HL-60 (cell line): ENCODE results near the gene TMTC2.

Experiments used
- DNase-seq, 2 experiments: peaks; one replicate each; pipeline ENCODE4 v3.0.0-alpha.2; 2010 to 2020; ENCODE audit warnings: low read depth in 1 of 2, low spot score in 1 of 2
- H3K27ac ChIP-seq: fragments of 250-450 bp; sonication (Bioruptor Pico); replicated peaks from 2 replicates; pipeline ENCODE4 v1.5.1; 2020; ENCODE audit warnings: mild to moderate bottlenecking, moderate library complexity
- H3K27me3 ChIP-seq: fragments of 250-450 bp; sonication (Bioruptor Pico); 2 replicates; pipeline ENCODE4 v1.5.1; 2021; ENCODE audit warnings: mild to moderate bottlenecking, moderate library complexity; ENCODE audit not compliant: insufficient read depth, poor library complexity, severe bottlenecking
- H3K4me3 ChIP-seq: replicated peaks from 2 replicates; pipeline ENCODE4 v1.5.1; 2011; ENCODE audit warnings: mild to moderate bottlenecking, control low read depth, low read length; ENCODE audit not compliant: insufficient read depth
- CTCF ChIP-seq: IDR thresholded peaks from one replicate; pipeline ENCODE4 v1.5.1; 2011; ENCODE audit warnings: low read length, control low read depth, inconsistent platforms; ENCODE audit not compliant: insufficient read depth
- GABPA ChIP-seq: IDR thresholded peaks from 2 replicates; pipeline ENCODE4 v1.6.1; 2012; ENCODE audit warnings: low read depth
- POLR2AphosphoS5 ChIP-seq: IDR thresholded peaks from 2 replicates; pipeline ENCODE4 v1.6.1; 2012; ENCODE audit warnings: low read depth
- REST ChIP-seq: IDR thresholded peaks from 2 replicates; pipeline ENCODE4 v1.6.1; 2012; ENCODE audit warnings: low read depth; ENCODE audit not compliant: insufficient replicate concordance
- SPI1 ChIP-seq: IDR thresholded peaks from 2 replicates; pipeline ENCODE4 v1.6.1; 2012; ENCODE audit warnings: low read depth, mild to moderate bottlenecking, borderline replicate concordance

The TMTC2 gene

GRCh38 chr12:82672811-82673495, 13.8 kb upstream of the TMTC2 start:
- no peak overlapping the region for H3K4me3 ChIP-seq
- no peak for DNase-seq
- H3K27ac ChIP-seq, result no peak overlapping the region
- TF ChIP-seq POLR2AphosphoS5 (no peak), SPI1 (peak; percentile 33; the same call in 1 of the 2 replicates)
- no peaks in the 10 kb centered on the region for H3K27me3 ChIP-seq

- TF ChIP-seq SPI1 (no peak), CTCF (no peak), POLR2AphosphoS5 (no peak), GABPA (no peak), REST (no peak)
- no peak overlapping the region for H3K27ac ChIP-seq
- no peak for DNase-seq
- H3K4me3 ChIP-seq, result no peak overlapping the region
- no peaks in the 10 kb centered on the region for H3K27me3 ChIP-seq
Measured at GRCh38 chr12:82673698-82674097, 13.0 kb upstream of the TMTC2 start.

- H3K27me3 ChIP-seq, result no peaks in the 10 kb centered on the region
- no peak overlapping the region for H3K4me3 ChIP-seq
- DNase-seq, result no peak
- TF ChIP-seq SPI1, result no peak
- no peak for TF ChIP-seq CTCF
- TF ChIP-seq GABPA, result no peak
- TF ChIP-seq POLR2AphosphoS5, result no peak
- TF ChIP-seq REST, result no peak
- H3K27ac ChIP-seq, result no peak overlapping the region
Measured at GRCh38 chr12:82675246-82675645, 11.5 kb upstream of the TMTC2 start.

GRCh38 chr12:82682326-82682725, 4.4 kb upstream of the TMTC2 start:
- Histone ChIP-seq H3K27me3 (no peaks in the 10 kb centered on the region), H3K27ac (no peak overlapping the region), H3K4me3 (no peak overlapping the region)
- TF ChIP-seq REST (no peak), POLR2AphosphoS5 (no peak), SPI1 (no peak)
- DNase-seq, result no peak
